Tibial artery (tissue), 4 donors: ENCODE measurements around the gene DRICH1.
"Not testable (repeated sequence)": the region's sequence is repeated elsewhere in the genome, so short reads cannot be mapped to it uniquely, and the experiment has no call there.

Experiments used
- DNase-seq, 2 donors: peaks; one replicate each; pipeline ENCODE4 v3.0.0-alpha.2; 2019
- H3K27ac ChIP-seq, 2 donors: fragments of 200-600 bp; sonication (generic) in 1 of 2; 1 replicate in 1 of 2; 2 replicates in 1 of 2; pipeline ENCODE4 v1.5.1; 2018 to 2019; ENCODE audit warnings: mild to moderate bottlenecking in 1 of 2
- H3K27me3 ChIP-seq, 2 donors: fragments of 200-600 bp; sonication (generic) in 1 of 2; one replicate each; pipeline versions ENCODE4 v1.5.1 to v1.6.0; 2016 to 2019
- H3K36me3 ChIP-seq, 3 donors: fragments of 200-600 bp; sonication (generic) in 2 of 3; one replicate each; pipeline ENCODE4 v1.5.1; 2016 to 2019; ENCODE audit warnings: mild to moderate bottlenecking in 2 of 3
- H3K4me1 ChIP-seq, 4 donors: fragments of 200-600 bp; sonication (generic) in 2 of 4; 1 replicate in 3 of 4; 2 replicates in 1 of 4; pipeline ENCODE4 v1.5.1; 2016 to 2019
- H3K4me3 ChIP-seq, 2 donors: fragments of 200-600 bp; sonication (generic) in 1 of 2; 1 replicate in 1 of 2; 2 replicates in 1 of 2; pipeline ENCODE4 v1.5.1; 2018 to 2019; ENCODE audit warnings: mild to moderate bottlenecking in 2 of 2
- H3K9me3 ChIP-seq, 3 donors: fragments of 200-600 bp; sonication (generic) in 1 of 3; one replicate each; pipeline ENCODE4 v1.5.1; 2016 to 2019
- intact Hi-C: fragments of 100-400 bp; cut with DNase I; formaldehyde crosslinking; loops from one replicate; pipeline ENCODE4 v1.15.0; 2023; ENCODE audit warnings: low total_unique reads
- TF ChIP-seq, protein P1 (sequence below), 2 experiments: fragments of 200-600 bp in 1 of 2; fragments of 450-650 bp in 1 of 2; IDR thresholded peaks; one replicate each; pipeline ENCODE4 v1.5.1; 2017 to 2019; ENCODE audit warnings: antibody characterized with exemption in 2 of 2, mild to moderate bottlenecking in 1 of 2, moderate library complexity in 1 of 2

DRICH1 gene

DNA sequence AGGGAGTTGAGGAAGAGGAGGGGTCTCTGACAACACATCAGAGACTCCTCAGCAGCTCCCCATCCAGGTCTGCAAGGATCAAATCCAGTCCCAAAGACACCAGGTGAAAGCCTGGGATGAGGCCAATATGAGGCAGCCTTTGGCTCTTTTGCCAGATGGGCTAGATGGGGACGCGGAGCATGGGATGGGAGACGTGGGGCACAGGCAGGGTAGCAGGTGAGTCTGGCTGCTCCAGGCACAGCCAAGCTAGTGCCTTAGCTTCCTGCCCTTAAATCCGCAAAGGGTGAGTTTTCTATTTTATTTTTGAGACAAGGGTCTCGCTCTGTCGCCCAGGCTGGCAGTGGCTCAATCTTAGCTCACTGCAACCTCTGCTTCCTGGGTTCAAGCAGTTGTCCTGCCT, 19.6 kb upstream of the DRICH1 start:
- Histone ChIP-seq H3K4me3 (no peak overlapping the region), H3K9me3 (no peaks in the 10 kb centered on the region), H3K36me3 (peaks cover 0 to 62% (median 10%) of the 10 kb centered on the region in 3 donors), H3K27ac (no peak overlapping the region), H3K27me3 (no peaks in the 10 kb centered on the region), H3K4me1 (no peaks in the 10 kb centered on the region)
- no peak for DNase-seq
- intact Hi-C loops, result no loop called here
- TF ChIP-seq, protein P1, sequence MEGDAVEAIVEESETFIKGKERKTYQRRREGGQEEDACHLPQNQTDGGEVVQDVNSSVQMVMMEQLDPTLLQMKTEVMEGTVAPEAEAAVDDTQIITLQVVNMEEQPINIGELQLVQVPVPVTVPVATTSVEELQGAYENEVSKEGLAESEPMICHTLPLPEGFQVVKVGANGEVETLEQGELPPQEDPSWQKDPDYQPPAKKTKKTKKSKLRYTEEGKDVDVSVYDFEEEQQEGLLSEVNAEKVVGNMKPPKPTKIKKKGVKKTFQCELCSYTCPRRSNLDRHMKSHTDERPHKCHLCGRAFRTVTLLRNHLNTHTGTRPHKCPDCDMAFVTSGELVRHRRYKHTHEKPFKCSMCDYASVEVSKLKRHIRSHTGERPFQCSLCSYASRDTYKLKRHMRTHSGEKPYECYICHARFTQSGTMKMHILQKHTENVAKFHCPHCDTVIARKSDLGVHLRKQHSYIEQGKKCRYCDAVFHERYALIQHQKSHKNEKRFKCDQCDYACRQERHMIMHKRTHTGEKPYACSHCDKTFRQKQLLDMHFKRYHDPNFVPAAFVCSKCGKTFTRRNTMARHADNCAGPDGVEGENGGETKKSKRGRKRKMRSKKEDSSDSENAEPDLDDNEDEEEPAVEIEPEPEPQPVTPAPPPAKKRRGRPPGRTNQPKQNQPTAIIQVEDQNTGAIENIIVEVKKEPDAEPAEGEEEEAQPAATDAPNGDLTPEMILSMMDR (IDR thresholded peaks at IDR 0.05), result no peak

DNA sequence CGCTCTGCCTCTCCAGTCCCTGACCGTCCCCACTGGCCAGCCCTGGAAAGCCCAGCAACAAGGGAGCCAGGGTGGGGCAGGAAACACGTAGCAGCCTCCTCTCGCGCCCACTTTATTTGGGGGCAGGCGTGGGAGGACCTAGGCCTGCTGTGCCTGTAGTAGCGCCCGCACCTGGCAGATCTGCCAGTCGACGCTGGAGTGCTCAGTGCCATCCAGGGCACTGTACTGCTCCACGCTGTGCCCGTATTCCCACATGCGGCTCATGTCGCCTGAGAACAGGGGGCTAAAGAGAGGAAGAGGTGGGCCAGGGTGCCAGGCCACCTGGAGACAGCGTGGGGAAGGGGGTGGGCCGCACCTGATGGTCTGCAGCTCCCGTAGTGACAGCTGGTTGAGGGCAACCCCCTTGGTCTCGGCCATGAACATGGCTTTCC, 17.0 kb upstream of the DRICH1 start:
- intact Hi-C loops, result no loop called here
- no peaks in the 10 kb centered on the region for H3K27me3 ChIP-seq
- H3K27ac ChIP-seq, result no peak overlapping the region
- H3K36me3 ChIP-seq, result peaks cover 0 to 44% (median 10%) of the 10 kb centered on the region in 3 donors
- no peak overlapping the region for H3K4me3 ChIP-seq
- H3K4me1 ChIP-seq, result no peaks in the 10 kb centered on the region
- DNase-seq, result peak in 1 of 2 donors; percentile 31
- H3K9me3 ChIP-seq, result no peaks in the 10 kb centered on the region
- TF ChIP-seq, protein P1 (IDR thresholded peaks at IDR 0.05), result no peak

DNA sequence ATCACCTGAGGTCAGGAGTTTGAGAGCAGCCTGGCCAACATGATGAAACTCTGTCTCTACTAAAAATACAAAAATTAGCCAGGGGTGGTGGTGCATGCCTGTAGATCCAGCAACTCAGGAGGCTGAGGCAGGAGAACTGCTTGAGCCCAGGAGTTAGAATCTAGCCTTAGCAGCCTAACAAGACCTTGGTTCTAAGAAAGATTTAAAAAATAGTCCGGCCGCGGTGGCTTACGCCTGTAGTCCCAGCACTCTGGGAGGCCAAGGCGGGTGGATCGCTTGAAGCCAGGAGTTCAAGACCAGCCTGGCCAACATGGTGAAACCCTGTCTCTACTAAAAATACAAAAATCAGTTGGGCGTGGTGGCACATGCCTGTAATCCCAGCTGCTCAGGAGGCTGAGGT, 14.4 kb upstream of the DRICH1 start:
- H3K36me3 ChIP-seq, result peaks cover 0 to 19% (median 0%) of the 10 kb centered on the region in 3 donors
- H3K4me1 ChIP-seq, H3K4me3 ChIP-seq, H3K27ac ChIP-seq, H3K9me3 ChIP-seq, intact Hi-C loops, H3K27me3 ChIP-seq: not testable (repeated sequence)
- peak in 1 of 2 donors; percentile 29 for DNase-seq

DNA sequence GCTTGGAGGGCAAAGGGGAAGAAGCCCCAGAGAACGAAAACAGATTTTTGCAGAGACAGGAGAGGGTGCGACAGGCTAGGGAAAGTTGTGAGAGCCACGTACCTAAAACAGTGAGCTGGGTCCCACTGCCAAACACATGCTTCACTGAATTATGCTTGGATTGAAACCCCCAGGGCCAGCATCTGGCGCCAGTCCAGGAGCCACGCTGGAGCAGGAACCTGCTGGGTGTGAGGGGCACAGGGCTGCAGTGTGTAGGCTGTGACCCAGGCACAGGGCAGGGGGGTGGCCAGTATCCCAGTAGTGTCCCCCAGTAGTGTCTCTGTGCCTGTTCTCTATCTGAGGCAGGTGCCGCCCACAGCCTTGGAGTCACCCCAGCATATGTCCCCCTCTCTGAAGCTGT, 8.1 kb upstream of the DRICH1 start:
- DNase-seq, result peak in 1 of 2 donors; percentile 43
- H3K27ac ChIP-seq, H3K4me1 ChIP-seq, H3K9me3 ChIP-seq, H3K27me3 ChIP-seq, H3K4me3 ChIP-seq, intact Hi-C loops: not testable (repeated sequence)
- H3K36me3 ChIP-seq, result peaks cover 0 to 26% (median 6%) of the 10 kb centered on the region in 3 donors

DNA sequence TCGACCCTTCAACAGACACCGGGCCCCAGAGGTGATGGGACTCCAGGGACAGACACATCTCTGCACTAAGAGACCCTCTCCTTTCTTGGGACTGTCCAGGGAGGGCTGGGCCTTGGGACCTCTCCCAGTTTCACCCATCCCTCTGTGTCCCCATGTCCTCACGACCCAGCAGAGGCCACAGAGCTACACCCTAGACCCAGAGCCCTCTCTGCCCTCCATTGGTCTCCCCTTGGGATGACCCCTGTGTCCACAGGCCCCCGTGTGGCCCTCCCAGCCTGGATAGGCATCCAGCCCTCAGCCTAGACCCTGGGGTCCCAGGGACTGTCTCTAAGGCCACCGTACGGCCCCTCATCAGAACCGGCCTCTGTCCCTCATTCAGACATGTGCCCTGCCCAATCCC, 7.5 kb upstream of the DRICH1 start:
- TF ChIP-seq, protein P1 (IDR thresholded peaks at IDR 0.05), result no peak
- peaks cover 0 to 29% (median 6%) of the 10 kb centered on the region in 3 donors for H3K36me3 ChIP-seq
- no peaks in the 10 kb centered on the region for H3K4me1 ChIP-seq
- intact Hi-C loops, result no loop called here
- no peaks in the 10 kb centered on the region for H3K27me3 ChIP-seq
- no peak overlapping the region for H3K27ac ChIP-seq
- no peaks in the 10 kb centered on the region for H3K9me3 ChIP-seq
- no peak overlapping the region for H3K4me3 ChIP-seq
- DNase-seq, result peak in 1 of 2 donors; percentile 56

DNA sequence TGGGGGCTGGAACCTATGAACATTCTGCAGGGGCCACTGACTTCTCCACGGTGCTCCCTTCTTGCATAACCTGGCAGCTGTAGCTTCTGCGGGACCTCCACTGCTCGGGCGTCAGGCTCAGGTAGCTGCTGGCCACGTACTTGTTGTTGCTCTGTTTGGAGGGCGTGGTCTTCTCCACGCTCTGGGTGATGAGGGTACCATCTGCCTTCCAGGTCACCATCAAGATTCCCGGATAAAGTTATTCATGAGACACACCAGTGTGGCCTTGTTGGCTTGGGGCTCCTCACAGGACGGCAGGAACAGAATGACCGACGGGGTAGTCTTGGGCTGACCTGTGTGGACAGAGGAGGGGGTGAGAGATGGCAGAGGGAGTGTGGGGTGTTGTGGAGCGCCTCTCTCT, 6.5 kb upstream of the DRICH1 start:
- intact Hi-C loops, result no loop called here
- TF ChIP-seq, protein P1 (IDR thresholded peaks at IDR 0.05), result no peak
- no peak overlapping the region for H3K27ac ChIP-seq
- no peaks in the 10 kb centered on the region for H3K27me3 ChIP-seq
- no peaks in the 10 kb centered on the region for H3K9me3 ChIP-seq
- H3K36me3 ChIP-seq, result peaks cover 0 to 35% (median 6%) of the 10 kb centered on the region in 3 donors
- H3K4me3 ChIP-seq, result no peak overlapping the region
- H3K4me1 ChIP-seq, result no peaks in the 10 kb centered on the region
- peak in 1 of 2 donors; percentile 27 for DNase-seq

DNA sequence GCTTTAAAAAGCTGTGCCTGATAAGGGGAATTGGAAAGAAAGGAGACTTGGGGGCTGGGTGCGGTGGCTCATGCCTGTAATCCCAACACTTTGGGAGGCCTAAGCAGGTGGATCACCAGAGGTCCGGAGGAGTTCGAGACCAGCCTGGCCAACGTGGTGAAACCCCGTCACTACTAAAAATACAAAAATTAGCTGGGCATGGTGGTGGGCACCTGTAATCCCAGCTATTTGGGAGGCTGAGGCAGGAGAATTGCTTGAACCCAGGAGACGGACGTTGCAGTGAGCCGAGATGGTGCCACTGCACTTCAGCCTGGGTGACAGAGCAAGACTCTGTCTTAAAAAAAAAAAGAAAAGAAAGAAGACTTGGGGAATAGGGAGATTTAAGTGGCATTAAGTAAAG, 3.2 kb upstream of the DRICH1 start:
- H3K4me1 ChIP-seq, H3K27me3 ChIP-seq, intact Hi-C loops, DNase-seq, H3K27ac ChIP-seq, H3K9me3 ChIP-seq, H3K4me3 ChIP-seq: not testable (repeated sequence)
- peaks cover 0 to 48% (median 6%) of the 10 kb centered on the region in 3 donors for H3K36me3 ChIP-seq

DNA sequence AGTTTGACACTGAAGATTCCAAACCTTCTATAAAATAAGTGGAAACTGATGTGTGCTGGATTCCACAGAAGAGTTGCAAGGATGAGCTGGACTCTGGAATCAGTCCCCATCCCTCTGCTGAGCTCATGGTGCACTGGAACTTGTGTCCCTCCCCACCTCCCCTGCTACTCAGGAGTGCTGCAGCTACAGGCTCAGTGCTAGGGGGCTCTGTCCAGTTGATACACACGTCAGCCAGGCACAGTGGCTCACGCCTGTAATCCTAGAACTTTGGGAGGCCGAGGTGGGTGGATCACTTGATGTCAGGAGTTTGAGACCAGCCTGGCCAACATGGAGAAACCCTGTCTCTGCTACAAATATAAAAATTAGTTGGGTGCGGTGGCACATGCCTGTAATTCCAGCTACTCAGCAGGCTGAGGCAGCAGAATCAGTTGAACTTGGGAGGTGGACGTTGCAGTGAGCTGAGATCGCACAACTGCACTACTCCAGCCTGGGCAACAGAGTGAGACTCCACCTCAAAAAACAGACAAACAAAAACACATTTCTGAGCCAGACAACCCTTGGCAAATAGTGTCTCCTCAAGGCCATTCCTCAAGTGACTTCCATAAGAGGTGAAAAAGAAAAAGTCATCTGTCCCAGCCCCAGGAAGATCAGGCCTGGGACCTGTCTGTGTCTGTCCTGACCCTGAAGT, 3.9 kb downstream of the DRICH1 start:
- DNase-seq, H3K9me3 ChIP-seq, intact Hi-C loops, H3K4me1 ChIP-seq, H3K27me3 ChIP-seq, H3K4me3 ChIP-seq, H3K27ac ChIP-seq: not testable (repeated sequence)
- H3K36me3 ChIP-seq, result peaks cover 0 to 14% (median 11%) of the 10 kb centered on the region in 3 donors
